Liver (tissue), 3 donors: ENCODE results near the gene RBM33.

ENCODE experiments used
- FOXA1 ChIP-seq: IDR thresholded peaks from 2 replicates; pipeline ENCODE4 v1.6.1; 2016; ENCODE audit warnings: antibody characterized with exemption
- TAF1 ChIP-seq: conservative IDR thresholded peaks from 2 replicates; pipeline ENCODE4 v1.6.1; 2016; ENCODE audit warnings: antibody characterized with exemption, mild to moderate bottlenecking
- YY1 ChIP-seq: IDR thresholded peaks from 2 replicates; pipeline ENCODE4 v1.6.1; 2016; ENCODE audit warnings: antibody characterized with exemption, mild to moderate bottlenecking
- TF ChIP-seq, protein P1 (sequence below): fragments of 150-350 bp; IDR thresholded peaks from 2 replicates; pipeline ENCODE4 v1.5.1; 2017; ENCODE audit warnings: improper control_type of control experiment, low read depth, low read length; ENCODE audit not compliant: missing input control
- TF ChIP-seq, protein P2 (sequence below): IDR thresholded peaks from 2 replicates; pipeline ENCODE4 v1.6.1; 2016; ENCODE audit warnings: antibody characterized with exemption, mild to moderate bottlenecking
- donor health status: healthy.
- donor health status: healthy.

GRCh38 chr7:155808549-155809331, 164.3 kb downstream of the RBM33 start:
- no peak for TF ChIP-seq FOXA1
- TF ChIP-seq, protein P1, sequence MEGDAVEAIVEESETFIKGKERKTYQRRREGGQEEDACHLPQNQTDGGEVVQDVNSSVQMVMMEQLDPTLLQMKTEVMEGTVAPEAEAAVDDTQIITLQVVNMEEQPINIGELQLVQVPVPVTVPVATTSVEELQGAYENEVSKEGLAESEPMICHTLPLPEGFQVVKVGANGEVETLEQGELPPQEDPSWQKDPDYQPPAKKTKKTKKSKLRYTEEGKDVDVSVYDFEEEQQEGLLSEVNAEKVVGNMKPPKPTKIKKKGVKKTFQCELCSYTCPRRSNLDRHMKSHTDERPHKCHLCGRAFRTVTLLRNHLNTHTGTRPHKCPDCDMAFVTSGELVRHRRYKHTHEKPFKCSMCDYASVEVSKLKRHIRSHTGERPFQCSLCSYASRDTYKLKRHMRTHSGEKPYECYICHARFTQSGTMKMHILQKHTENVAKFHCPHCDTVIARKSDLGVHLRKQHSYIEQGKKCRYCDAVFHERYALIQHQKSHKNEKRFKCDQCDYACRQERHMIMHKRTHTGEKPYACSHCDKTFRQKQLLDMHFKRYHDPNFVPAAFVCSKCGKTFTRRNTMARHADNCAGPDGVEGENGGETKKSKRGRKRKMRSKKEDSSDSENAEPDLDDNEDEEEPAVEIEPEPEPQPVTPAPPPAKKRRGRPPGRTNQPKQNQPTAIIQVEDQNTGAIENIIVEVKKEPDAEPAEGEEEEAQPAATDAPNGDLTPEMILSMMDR: no peak
- peak; percentile 76 for TF ChIP-seq YY1
- TF ChIP-seq TAF1: peak; percentile 76
- TF ChIP-seq, protein P2, sequence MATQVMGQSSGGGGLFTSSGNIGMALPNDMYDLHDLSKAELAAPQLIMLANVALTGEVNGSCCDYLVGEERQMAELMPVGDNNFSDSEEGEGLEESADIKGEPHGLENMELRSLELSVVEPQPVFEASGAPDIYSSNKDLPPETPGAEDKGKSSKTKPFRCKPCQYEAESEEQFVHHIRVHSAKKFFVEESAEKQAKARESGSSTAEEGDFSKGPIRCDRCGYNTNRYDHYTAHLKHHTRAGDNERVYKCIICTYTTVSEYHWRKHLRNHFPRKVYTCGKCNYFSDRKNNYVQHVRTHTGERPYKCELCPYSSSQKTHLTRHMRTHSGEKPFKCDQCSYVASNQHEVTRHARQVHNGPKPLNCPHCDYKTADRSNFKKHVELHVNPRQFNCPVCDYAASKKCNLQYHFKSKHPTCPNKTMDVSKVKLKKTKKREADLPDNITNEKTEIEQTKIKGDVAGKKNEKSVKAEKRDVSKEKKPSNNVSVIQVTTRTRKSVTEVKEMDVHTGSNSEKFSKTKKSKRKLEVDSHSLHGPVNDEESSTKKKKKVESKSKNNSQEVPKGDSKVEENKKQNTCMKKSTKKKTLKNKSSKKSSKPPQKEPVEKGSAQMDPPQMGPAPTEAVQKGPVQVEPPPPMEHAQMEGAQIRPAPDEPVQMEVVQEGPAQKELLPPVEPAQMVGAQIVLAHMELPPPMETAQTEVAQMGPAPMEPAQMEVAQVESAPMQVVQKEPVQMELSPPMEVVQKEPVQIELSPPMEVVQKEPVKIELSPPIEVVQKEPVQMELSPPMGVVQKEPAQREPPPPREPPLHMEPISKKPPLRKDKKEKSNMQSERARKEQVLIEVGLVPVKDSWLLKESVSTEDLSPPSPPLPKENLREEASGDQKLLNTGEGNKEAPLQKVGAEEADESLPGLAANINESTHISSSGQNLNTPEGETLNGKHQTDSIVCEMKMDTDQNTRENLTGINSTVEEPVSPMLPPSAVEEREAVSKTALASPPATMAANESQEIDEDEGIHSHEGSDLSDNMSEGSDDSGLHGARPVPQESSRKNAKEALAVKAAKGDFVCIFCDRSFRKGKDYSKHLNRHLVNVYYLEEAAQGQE: peak; percentile 37
